Kidney tubule cell (primary cell): ENCODE results near the gene ARFGEF3.
A peak's percentile ranks its signal among the peaks of the same experiment; 100 is the strongest.
"Not testable (repeated sequence)": the region's sequence is repeated elsewhere in the genome, so short reads cannot be mapped to it uniquely, and the experiment has no call there.

Experiments used
- DNase-seq: peaks from one replicate; pipeline ENCODE4 v3.0.0-alpha.2; 2018; ENCODE audit warnings: low spot score

The ARFGEF3 gene

GRCh38 chr6:138347864-138348263, 186.1 kb downstream of the ARFGEF3 start:
- DNase-seq, result no peak

DNA sequence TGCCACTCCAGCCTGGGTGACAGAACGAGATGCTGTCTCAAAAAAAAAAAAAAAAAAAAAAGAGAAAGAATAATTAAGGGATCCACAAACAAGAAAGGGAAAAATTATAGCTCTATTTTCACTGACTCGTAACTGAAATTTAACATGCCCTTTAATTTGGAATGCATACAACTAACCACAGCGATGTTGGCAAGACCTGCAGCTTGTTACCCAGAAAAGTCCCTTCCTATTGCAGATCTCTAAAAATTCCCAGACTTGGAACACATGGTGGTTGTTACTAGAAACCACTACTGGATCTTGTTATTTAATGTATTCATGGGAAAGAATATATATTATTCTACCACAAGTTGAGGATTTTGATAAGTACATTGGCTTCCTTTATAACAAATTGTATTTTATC, 188.2 kb downstream of the ARFGEF3 start:
- no peak for DNase-seq

DNA sequence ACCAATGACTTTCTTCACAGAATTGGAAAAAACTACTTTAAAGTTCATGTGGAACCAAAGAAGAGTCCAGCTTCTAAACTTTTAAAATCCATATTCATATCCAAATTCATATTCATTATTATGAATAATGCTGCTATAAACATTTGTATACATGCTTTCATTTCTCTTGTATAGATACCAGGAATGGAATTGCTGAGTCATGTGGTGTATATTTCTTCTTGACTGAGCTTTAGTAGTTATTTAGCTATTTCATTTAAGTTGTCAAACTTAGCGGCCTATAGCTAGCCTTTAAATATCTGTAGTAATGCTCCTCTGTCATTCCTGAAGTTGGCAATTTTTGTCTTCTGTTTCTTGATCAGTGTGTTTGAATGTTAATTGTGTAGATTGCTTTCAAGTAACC, 196.2 kb downstream of the ARFGEF3 start:
- no peak for DNase-seq

DNA sequence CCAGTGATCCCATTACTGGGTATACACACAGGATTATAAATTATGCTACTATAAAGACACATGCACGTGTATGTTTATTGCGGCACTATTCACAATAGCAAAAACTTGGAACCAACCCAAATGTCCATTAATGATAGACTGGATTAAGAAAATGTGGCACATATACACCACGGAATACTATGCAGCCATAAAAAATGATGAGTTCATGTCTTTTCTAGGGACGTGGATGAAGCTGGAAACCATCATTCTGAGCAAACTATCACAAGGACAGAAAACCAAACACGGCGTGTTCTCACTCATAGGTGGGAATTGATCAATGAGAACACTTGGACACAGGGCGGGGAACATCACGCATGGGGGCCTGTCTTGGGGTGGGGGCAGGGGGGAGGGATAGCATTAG, 206.9 kb downstream of the ARFGEF3 start:
- not testable (repeated sequence) for DNase-seq

DNA sequence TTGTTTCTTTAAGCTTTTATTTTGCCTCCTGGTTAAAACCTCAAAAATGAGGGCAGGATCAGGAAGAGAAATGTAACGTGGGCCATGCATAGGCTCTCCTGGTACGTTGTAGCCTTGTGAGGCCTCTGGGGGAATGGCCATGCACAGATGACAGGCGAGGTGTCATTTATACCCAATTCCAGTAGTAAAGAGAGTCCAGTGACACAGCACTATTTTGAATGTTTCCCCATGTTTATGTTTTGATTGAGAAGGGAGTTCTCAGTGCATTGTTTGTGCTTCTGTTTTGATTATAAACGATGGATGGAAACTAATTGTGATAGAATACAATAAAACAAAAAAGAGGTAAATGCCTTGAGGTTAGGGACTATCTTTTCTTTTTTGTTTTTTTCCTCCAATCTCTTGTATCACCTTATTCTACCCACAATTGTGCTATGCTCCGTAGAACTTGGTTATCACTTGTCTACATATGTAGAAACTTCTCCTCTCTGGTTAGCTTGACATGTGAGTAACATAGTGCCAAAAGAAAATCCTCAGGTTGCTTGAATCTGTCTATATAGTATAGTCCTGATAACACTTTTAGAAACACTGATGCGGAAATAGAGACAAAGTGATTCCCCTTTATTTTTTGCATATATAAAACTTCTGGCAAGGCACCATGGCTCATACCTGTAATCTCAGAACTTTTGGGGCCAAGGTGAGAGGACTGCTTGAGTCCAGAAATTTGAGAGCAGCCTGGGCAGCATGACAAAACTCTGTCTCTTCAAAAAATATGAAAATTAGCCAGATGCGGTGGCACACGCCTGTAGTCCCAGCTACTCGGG, 209.1 kb downstream of the ARFGEF3 start:
- no peak for DNase-seq

DNA sequence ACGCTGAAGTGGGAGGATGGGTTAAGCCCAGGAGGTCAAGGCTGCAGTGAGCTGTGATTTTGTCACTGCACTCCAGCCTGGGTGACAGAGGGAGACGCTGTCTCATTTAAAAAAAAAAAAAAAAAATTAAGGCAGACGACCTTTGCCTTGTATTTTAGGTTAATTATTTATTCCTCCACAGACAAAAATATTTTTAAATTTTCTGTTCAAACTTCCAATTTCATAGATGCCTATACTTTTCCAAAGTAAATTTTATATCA, 209.6 kb downstream of the ARFGEF3 start:
- no peak for DNase-seq

GRCh38 chr6:138371720-138372119, 210.0 kb downstream of the ARFGEF3 start:
- peak; percentile 38 for DNase-seq

- peak; percentile 35 for DNase-seq
Observed at GRCh38 chr6:138372711-138373463, 211.1 kb downstream of the ARFGEF3 start.

- no peak for DNase-seq
Observed at GRCh38 chr6:138374230-138374629, 212.5 kb downstream of the ARFGEF3 start.

GRCh38 chr6:138374815-138375214, 213.1 kb downstream of the ARFGEF3 start:
- DNase-seq, result no peak

DNA sequence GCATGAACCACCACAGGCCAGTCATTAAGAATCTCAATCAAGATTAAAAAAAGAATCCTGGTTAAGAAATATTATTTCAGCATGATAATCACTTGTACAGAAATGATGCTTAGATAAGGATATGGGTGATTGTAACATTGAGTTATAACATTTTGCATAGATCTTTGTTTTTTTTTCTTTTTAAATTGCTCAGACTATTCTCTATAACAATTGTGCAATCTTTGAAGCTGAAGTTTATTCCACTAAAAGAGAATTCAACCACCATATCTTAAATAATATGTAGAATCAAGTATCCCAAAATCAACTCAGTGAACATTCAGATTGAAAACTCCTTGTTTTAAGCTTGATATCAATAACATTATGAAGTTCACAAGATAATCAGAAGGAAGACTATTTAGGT, 215.3 kb downstream of the ARFGEF3 start:
- DNase-seq, result no peak

DNA sequence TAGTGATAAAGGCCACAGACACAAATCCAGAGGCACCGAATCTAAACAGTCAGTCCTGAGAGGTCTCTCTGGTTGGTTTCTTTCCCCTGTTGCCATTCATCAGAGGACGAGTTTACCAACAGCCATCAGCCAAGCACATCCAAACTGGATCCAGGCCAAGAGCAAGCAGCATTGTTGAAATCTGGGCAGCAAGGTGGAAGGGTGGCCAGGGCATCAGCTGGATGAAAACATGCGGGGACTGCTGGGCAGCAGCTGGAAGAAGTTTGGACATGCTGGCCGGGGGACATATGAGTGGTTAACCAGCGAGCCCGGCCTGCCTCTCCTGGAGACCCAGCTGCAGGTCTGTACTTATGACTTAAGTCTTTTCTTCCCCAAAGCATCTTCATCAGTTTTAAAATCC, 216.1 kb downstream of the ARFGEF3 start, which contains the start of gene SMIM28:
TSS of gene SMIM28 (plus strand) at position 62 of the 400 bp plus-strand sequence. CDS start at position 230, 168 bp downstream.
- no peak for DNase-seq

DNA sequence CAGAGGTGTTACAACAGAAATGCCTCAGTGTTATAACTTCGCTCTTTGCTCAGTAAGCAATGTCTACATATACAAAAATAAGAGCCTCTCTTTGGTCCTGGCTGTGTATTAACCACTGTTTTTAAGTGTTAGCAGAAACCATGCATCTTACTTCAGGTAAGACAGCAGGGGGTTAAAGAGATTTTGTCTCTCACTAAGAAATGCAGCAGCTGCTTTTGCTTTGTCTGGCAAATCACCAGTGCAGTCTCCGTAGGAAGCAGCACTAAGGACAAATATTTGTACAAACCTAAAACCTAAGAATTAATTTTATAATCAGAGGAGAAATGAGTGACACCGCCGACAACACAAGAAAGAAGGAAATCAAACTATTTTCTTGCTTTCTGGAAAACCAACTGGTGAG, 216.7 kb downstream of the ARFGEF3 start:
- DNase-seq, result no peak

DNA sequence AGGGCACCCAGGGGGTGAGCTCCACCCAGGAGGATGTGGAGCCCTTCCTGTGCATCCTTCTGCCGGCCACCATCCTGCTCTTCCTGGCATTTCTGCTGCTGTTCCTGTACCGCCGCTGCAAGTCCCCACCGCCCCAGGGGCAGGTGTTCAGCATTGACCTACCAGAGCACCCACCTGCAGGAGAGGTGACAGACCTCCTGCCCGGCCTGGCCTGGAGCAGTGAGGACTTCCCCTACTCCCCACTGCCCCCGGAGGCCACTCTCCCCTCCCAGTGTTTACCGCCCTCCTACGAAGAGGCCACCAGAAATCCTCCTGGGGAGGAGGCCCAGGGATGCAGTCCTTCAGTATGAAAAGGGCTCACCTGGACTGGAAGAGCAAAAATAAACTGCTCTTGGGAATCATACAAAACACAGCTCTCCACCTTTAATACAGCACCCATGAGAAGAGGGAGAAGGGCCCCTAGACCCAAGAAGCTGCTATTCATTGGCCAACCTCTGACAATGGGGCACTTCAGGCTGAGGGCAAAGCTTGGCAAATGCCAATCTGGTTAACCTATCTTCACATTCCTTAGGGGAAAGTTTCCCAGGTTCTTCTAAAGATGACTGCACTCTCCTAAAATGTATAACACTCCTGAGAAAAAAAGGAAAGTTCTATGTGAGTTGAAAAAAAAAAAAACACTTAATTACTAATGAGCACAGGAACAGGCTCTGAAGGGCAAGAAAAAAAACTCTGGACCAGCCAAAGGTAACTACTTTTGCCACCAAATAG, 220.9 kb downstream of the ARFGEF3 start:
- DNase-seq, result peak; percentile 72

GRCh38 chr6:138383776-138384175, 222.0 kb downstream of the ARFGEF3 start:
- DNase-seq, result no peak

GRCh38 chr6:138386897-138387296, 225.2 kb downstream of the ARFGEF3 start:
- no peak for DNase-seq

DNA sequence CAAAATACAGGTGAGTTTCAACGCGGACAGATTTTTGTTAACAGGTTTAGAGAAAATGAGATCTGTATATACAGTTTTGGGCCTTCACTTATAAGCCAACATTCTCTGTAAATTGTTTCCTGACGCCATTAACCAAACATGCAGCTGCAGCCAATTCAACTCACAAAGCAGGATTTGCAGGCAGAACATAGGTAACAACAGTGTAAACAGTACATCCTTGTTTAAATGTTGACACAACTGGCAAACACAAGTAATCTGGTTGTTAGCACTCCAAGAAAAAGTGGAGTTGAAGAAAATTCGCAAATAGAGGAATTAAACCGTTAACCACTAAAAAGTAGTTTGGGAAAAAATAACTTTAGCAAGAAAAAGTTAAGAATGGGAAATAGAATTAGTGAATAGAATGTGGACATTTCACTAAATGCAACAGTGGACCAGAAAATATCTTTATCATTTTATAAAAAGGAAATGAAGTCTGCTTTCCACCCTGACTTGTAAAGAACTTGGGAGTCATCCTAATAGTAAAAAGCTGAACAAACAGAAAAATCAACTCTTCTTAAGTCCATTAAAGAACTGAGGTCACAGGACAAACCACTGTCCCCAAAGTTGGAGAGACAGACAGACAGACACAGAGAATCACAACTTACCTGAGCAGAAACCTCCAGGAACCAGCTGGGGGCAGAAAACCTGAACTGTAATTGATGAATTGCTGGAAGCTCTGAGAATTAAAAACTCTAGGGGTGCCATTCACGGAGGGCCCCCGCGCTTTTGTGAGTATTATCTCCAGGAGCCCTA, 226.0 kb downstream of the ARFGEF3 start:
- no peak for DNase-seq

DNA sequence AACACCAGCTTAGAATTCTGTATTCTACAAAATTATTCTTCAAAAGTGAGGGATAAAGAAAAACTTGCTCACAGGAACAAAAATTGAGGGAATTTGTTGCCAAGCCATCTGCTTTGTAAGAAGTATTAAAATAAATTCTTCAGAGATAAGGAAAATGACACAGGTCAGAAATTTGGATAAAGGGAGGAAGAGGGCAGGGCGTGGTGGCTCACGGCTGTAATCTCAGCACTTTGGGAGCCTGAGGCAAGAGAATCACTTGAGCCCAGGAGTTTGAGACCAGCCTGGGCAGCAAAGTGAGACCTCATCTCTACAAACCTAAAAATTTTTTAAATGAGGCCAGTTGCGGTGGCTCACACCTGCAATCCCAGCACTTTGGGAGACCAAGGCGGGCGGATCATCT, 227.8 kb downstream of the ARFGEF3 start:
- DNase-seq, result no peak
